Hepatocyte (in vitro differentiated cells): ENCODE results near the gene STX8.

ENCODE experiments used
- CTCF ChIP-seq: fragments of 200-600 bp; sonication (generic); IDR thresholded peaks from 2 replicates; pipeline ENCODE4 v1.5.1; 2016; ENCODE audit warnings: antibody characterized with exemption, mild to moderate bottlenecking; ENCODE audit not compliant: poor library complexity
- EZH2 ChIP-seq: fragments of 200-600 bp; sonication (generic); IDR thresholded peaks from 2 replicates; pipeline ENCODE4 v1.6.1; 2016; ENCODE audit warnings: antibody characterized with exemption, mild to moderate bottlenecking, borderline replicate concordance

- TF ChIP-seq CTCF (no peak), EZH2 (no peak)
These were observed 266.4 kb downstream of the STX8 start for GRCh38 chr17:9309216-9309615.
